HepG2 (cell line): ENCODE data around the gene LAG3. TPM values are rescaled to one million over a fixed set of nuclear protein-coding genes. Genes with fewer than 3 reads are reported as not detected.

Experiments used
- MNT ChIP-seq: fragments of 450-650 bp; IDR thresholded peaks from 2 replicates; pipeline ENCODE4 v1.6.1; 2016
- SMAD1 ChIP-seq: sonication (generic); formaldehyde crosslinking; IDR thresholded peaks from 2 replicates; pipeline ENCODE4 v1.4.0; 2020; ENCODE audit warnings: missing genetic modification reagents, low read depth, mild to moderate bottlenecking, borderline replicate concordance
- TGIF2 ChIP-seq: IDR thresholded peaks from 2 replicates; pipeline ENCODE4 v1.6.1; 2016; ENCODE audit warnings: control low read depth, missing compliant biosample characterization
- WIZ ChIP-seq: sonication (generic); formaldehyde crosslinking; IDR thresholded peaks from 2 replicates; pipeline ENCODE4 v1.5.1; 2020; ENCODE audit warnings: mild to moderate bottlenecking, missing genetic modification reagents
- ZNF20 ChIP-seq: sonication (generic); formaldehyde crosslinking; IDR thresholded peaks from 2 replicates; pipeline ENCODE4 v1.4.0; 2020; ENCODE audit warnings: mild to moderate bottlenecking, moderate library complexity, missing genetic modification reagents
- ZNF318 ChIP-seq: sonication (generic); formaldehyde crosslinking; IDR thresholded peaks from 2 replicates; pipeline ENCODE4 v1.4.0; 2020; ENCODE audit warnings: mild to moderate bottlenecking, missing genetic modification reagents
- ZNF343 ChIP-seq: sonication (generic); formaldehyde crosslinking; IDR thresholded peaks from 2 replicates; pipeline ENCODE4 v1.4.0; 2020; ENCODE audit warnings: mild to moderate bottlenecking, missing genetic modification reagents
- ZNF589 ChIP-seq: sonication (generic); formaldehyde crosslinking; conservative IDR thresholded peaks from 2 replicates; pipeline ENCODE4 v1.8.0; 2022; ENCODE audit warnings: mild to moderate bottlenecking, moderate library complexity, missing genetic modification reagents
- ZNF782 ChIP-seq: sonication (generic); formaldehyde crosslinking; IDR thresholded peaks from 2 replicates; pipeline ENCODE4 v1.4.0; 2020; ENCODE audit warnings: missing genetic modification reagents, mild to moderate bottlenecking, borderline replicate concordance
- polyA plus RNA-seq, 8 experiments: library from polyadenylated mRNA; depleted of rRNA in 3 of 8; stranded (reverse) in 7 of 8; unstranded in 1 of 8; fragments of >200 nt; fragmentation: Illumina TruSeq in 4 of 8; extraction: Trizol in 4 of 8; gene quantifications; 2 replicates each; pipeline versions ENCODE4 v1.2.1 to v1.2.3, GENCODE V29; 2011 to 2016; ENCODE audit warnings: low read depth in 4 of 8, missing spikeins in 1 of 8, mixed read lengths in 1 of 8; ENCODE audit not compliant: insufficient read depth in 1 of 8
- total RNA-seq, 5 experiments: library from RNA; depleted of rRNA; stranded (reverse); fragments of >200 nt; fragmentation: Illumina TruSeq; extraction: Trizol; gene quantifications; 2 replicates each; pipeline ENCODE4 v1.2.3, GENCODE V29; 2016; ENCODE audit warnings: low read depth in 1 of 5
- TF ChIP-seq, protein P1 (sequence below): sonication (generic); formaldehyde crosslinking; IDR thresholded peaks from 2 replicates; pipeline ENCODE4 v1.4.0; 2020; ENCODE audit warnings: low read depth, missing genetic modification reagents
- TF ChIP-seq, protein P2 (sequence below): IDR thresholded peaks from 2 replicates; pipeline ENCODE4 v1.6.1; 2016; ENCODE audit warnings: mild to moderate bottlenecking
- TF ChIP-seq, protein P3 (sequence below): sonication (generic); formaldehyde crosslinking; IDR thresholded peaks from 2 replicates; pipeline ENCODE4 v1.8.1; 2023; ENCODE audit warnings: mild to moderate bottlenecking, moderate library complexity, missing genetic modification reagents

LAG3 gene
- total and polyA plus RNA-seq, 2 of the 13 experiments (the other 11 are each of a cell fraction or from before 2014, with no cell fraction given) = 0.11 to 0.26 TPM

DNA sequence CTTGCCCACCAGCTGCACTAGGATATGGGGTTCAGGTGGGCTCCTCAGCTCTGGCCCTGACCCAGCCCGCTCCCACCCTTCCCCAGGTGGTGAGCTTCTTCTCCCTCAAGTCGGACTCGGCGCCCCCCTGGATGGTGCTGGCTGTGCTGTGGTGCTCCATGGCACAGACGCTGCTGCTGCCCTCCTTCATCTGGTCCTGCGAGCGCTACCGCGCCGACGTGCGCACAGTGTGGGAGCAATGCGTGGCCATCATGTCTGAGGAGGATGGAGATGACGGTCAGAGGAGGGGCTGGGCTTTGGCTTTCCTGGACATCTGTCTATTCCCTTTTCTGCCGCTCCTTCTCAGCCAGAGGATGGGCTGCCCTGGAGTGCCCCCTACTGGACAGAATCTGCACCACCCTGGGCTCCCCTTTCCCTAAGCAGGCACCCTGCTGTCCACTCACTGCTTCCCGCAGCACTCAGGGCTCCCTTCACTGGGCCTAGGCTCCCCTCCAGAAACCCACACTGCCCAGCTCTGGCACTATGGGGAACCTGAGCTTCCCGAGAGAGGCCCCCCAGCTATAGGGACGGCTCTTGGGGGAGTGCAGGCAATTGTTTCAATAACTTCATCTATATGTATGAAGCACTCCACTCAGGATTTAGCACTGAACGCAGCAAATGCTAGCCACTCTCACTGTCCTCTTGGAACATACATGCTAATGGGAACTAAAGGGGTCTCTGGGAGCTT, 53.2 kb downstream of the LAG3 start (continued):
- TF ChIP-seq ZNF343 (CRISPR knock-in tag) (no peak), ZNF20 (no peak), ZNF589 (CRISPR knock-in tag) (0 out of 2 replicates have a peak, but pooled peaks have one; percentile 34), TGIF2 (CRISPR knock-in tag) (no peak), ZNF782 (CRISPR knock-in tag) (no peak), MNT (no peak), ZNF318 (CRISPR knock-in tag) (no peak), SMAD1 (no peak), WIZ (CRISPR knock-in tag) (no peak)
- TF ChIP-seq, protein P1, sequence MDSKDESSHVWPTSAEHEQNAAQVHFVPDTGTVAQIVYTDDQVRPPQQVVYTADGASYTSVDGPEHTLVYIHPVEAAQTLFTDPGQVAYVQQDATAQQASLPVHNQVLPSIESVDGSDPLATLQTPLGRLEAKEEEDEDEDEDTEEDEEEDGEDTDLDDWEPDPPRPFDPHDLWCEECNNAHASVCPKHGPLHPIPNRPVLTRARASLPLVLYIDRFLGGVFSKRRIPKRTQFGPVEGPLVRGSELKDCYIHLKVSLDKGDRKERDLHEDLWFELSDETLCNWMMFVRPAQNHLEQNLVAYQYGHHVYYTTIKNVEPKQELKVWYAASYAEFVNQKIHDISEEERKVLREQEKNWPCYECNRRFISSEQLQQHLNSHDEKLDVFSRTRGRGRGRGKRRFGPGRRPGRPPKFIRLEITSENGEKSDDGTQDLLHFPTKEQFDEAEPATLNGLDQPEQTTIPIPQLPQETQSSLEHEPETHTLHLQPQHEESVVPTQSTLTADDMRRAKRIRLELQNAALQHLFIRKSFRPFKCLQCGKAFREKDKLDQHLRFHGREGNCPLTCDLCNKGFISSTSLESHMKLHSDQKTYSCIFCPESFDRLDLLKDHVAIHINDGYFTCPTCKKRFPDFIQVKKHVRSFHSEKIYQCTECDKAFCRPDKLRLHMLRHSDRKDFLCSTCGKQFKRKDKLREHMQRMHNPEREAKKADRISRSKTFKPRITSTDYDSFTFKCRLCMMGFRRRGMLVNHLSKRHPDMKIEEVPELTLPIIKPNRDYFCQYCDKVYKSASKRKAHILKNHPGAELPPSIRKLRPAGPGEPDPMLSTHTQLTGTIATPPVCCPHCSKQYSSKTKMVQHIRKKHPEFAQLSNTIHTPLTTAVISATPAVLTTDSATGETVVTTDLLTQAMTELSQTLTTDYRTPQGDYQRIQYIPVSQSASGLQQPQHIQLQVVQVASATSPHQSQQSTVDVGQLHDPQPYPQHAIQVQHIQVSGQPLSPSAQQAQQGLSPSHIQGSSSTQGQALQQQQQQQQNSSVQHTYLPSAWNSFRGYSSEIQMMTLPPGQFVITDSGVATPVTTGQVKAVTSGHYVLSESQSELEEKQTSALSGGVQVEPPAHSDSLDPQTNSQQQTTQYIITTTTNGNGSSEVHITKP = no peak
- TF ChIP-seq, protein P2, sequence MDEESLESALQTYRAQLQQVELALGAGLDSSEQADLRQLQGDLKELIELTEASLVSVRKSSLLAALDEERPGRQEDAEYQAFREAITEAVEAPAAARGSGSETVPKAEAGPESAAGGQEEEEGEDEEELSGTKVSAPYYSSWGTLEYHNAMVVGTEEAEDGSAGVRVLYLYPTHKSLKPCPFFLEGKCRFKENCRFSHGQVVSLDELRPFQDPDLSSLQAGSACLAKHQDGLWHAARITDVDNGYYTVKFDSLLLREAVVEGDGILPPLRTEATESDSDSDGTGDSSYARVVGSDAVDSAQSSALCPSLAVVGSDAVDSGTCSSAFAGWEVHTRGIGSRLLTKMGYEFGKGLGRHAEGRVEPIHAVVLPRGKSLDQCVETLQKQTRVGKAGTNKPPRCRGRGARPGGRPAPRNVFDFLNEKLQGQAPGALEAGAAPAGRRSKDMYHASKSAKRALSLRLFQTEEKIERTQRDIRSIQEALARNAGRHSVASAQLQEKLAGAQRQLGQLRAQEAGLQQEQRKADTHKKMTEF = no peak
- TF ChIP-seq, protein P3, sequence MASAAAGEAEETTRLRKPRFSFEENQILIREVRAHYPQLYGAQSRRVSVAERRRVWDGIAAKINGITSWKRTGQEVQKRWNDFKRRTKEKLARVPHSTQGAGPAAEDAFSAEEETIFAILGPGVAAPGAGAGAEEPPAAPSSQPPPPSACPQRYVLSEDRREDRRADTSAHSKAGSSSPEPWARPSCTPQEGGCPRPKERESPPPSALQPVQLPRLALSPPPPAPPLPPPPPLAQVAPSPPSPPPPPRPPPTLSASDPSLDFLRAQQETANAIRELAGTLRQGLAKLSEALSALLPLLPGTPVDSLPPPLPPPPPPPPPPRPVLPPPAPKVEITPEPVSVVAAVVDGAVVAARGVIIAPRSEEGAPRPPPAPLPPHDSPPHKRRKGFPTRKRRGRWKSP (CRISPR knock-in tag) = no peak
